Uterus (tissue), 4 donors: ENCODE data around the gene CRACR2A. TPM values are rescaled to one million over a fixed set of nuclear protein-coding genes. Genes with fewer than 3 reads are reported as not detected.

Source experiments
- DNase-seq, 2 donors: peaks; one replicate each; pipeline ENCODE4 v3.0.0-alpha.2; 2019 to 2020
- H3K27ac ChIP-seq, 2 donors: fragments of 200-600 bp; sonication (generic); 1 replicate in 1 of 2; 2 replicates in 1 of 2; pipeline ENCODE4 v1.5.1; 2016 to 2018
- H3K27me3 ChIP-seq, 2 donors: fragments of 200-600 bp; sonication (generic); one replicate each; pipeline ENCODE4 v1.5.1; 2018 to 2019; ENCODE audit warnings: control low read depth in 1 of 2
- H3K36me3 ChIP-seq, 2 donors: fragments of 200-600 bp; sonication (generic); one replicate each; pipeline ENCODE4 v1.5.1; 2019; ENCODE audit warnings: control low read depth in 1 of 2
- H3K4me1 ChIP-seq, 2 donors: fragments of 200-600 bp; sonication (generic); one replicate each; pipeline ENCODE4 v1.5.1; 2018 to 2019; ENCODE audit warnings: control low read depth in 1 of 2
- H3K4me3 ChIP-seq, 2 donors: fragments of 200-600 bp; sonication (generic); 1 replicate in 1 of 2; 2 replicates in 1 of 2; pipeline ENCODE4 v1.5.1; 2018 to 2019; ENCODE audit warnings: mild to moderate bottlenecking in 1 of 2
- H3K9me3 ChIP-seq, 2 donors: fragments of 200-600 bp; sonication (generic); one replicate each; pipeline ENCODE4 v1.5.1; 2019; ENCODE audit warnings: control low read depth in 1 of 2
- CTCF ChIP-seq, 4 experiments: fragments of 200-600 bp in 2 of 4; fragments of 450-650 bp in 2 of 4; sonication (generic) in 2 of 4; IDR thresholded peaks; one replicate each; pipeline ENCODE4 v1.5.1; 2016 to 2019; ENCODE audit warnings: antibody characterized with exemption in 4 of 4, mild to moderate bottlenecking in 2 of 4, moderate library complexity in 1 of 4
- POLR2A ChIP-seq, 2 donors: fragments of 450-650 bp; IDR thresholded peaks; one replicate each; pipeline ENCODE4 v1.6.1; 2016; ENCODE audit warnings: antibody characterized with exemption in 2 of 2, mild to moderate bottlenecking in 1 of 2, moderate library complexity in 1 of 2
- intact Hi-C: fragments of 100-400 bp; cut with DNase I; formaldehyde crosslinking; loops from one replicate; pipeline ENCODE4 v1.15.1; 2023; ENCODE audit warnings: low total_unique reads
- total RNA-seq, 4 donors: library from RNA; depleted of rRNA in 3 of 4; stranded (reverse); fragments of >200 nt in 3 of 4; gene quantifications; one replicate each; pipeline versions ENCODE4 v1.1.0 to v1.2.4, GENCODE V29; 2014 to 2023
- donor health status: DM: yes; HTN: yes; CAD: no.

The CRACR2A gene
- total RNA-seq, 4 donors from 2014 or later: 0.88 to 33.6 (median 3.2) TPM

DNA sequence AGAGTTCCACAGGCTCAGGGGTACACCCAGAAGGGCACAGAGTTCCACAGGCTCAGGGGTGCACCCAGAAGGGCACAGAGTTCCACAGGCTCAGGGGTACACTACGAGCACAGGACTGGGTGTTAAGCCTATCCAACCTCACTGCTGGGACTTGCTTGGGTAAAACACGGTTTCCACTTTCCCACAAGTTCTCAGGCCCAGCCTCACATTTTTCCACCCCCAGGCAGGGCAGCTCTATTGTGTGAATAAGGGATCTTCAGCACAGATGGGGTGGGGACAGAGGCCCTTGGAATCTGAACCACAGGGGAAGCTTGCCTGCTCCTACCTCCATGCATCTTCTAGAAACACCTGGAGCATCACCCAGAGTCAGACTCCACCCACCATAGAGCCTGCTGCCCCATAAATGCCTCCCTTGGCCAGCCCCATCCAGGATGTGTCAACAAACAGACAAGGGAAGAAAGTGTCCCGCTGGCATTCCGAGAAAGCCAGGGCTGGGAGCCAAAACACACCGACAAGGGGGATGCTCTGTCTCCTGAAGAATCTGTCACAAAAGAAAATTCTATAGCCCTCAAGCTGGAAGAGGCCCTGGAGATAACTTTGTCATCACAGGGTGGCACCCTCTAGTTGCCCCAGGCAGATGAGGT lies 4.8 kb downstream of the CRACR2A start:
- no peak for DNase-seq
- H3K4me1 ChIP-seq: no peaks in the 10 kb centered on the region
- no peak for TF ChIP-seq CTCF (IDR thresholded peaks at IDR 0.05)
- TF ChIP-seq POLR2A (IDR thresholded peaks at IDR 0.05): no peak

DNA sequence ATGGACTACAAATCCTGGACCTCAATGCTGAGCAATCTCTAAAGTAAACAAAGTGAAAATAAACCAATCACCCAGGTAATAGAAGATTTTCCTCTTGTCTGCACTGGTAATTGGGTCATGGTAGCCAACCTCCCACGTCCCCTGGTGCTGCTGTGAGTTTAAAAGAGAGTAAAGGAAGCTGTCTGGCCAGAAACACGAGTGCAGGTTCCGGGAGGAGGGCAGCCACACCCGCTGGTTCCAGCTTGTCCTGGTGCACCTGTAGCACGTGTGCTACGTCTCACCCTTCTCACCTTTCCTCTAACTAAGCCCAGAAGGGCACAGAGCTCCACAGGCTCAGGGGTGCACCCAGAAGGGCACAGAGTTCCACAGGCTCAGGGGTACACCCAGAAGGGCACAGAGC lies 5.4 kb downstream of the CRACR2A start:
- Histone ChIP-seq H3K4me3 (no peak overlapping the region), H3K27me3 (no peaks in the 10 kb centered on the region), H3K4me1 (no peaks in the 10 kb centered on the region), H3K27ac (no peak overlapping the region), H3K9me3 (no peaks in the 10 kb centered on the region), H3K36me3 (no peaks in the 10 kb centered on the region)
- no peak for TF ChIP-seq CTCF (IDR thresholded peaks at IDR 0.05)
- TF ChIP-seq POLR2A (IDR thresholded peaks at IDR 0.05): no peak
- DNase-seq: no peak
- intact Hi-C loops: no loop called here

More for the DNA sequence above, 4.8 kb downstream of the CRACR2A start:
- Histone ChIP-seq H3K27me3 (no peaks in the 10 kb centered on the region), H3K9me3 (no peaks in the 10 kb centered on the region), H3K36me3 (no peaks in the 10 kb centered on the region), H3K27ac (no peak overlapping the region), H3K4me3 (no peak overlapping the region)
- intact Hi-C loops: no loop called here

- H3K36me3 ChIP-seq: no peaks in the 10 kb centered on the region
- no peaks in the 10 kb centered on the region for H3K9me3 ChIP-seq
- H3K27ac ChIP-seq: no peak overlapping the region
- intact Hi-C loops: no loop called here
- no peak for TF ChIP-seq POLR2A (IDR thresholded peaks at IDR 0.05)
- H3K4me3 ChIP-seq: no peak overlapping the region
- DNase-seq: no peak
- H3K27me3 ChIP-seq: no peaks in the 10 kb centered on the region
- H3K4me1 ChIP-seq: no peaks in the 10 kb centered on the region
Observed at GRCh38 chr12:3746758-3747157, 6.2 kb downstream of the CRACR2A start.

DNA sequence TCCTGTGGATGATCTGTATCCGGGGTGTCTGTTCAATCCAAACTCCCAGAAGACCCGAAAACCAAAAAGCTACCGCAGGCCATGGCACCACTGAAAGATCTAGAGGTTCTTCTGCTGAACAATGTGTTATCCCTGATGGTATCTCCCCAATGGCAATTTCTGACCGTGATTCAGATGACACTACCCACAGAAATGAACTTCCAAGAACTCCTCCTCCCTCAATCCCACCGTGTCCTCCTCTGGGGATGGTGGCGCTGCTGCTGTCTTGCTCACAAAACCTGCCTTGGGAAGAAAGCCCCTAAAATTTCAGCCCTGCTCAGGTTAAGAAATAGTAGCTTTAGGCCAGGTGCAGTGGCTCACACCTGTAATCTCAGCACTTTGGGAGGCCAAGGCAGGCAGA lies 7.8 kb downstream of the CRACR2A start:
- no peaks in the 10 kb centered on the region for H3K27me3 ChIP-seq
- H3K4me1 ChIP-seq: no peaks in the 10 kb centered on the region

DNA sequence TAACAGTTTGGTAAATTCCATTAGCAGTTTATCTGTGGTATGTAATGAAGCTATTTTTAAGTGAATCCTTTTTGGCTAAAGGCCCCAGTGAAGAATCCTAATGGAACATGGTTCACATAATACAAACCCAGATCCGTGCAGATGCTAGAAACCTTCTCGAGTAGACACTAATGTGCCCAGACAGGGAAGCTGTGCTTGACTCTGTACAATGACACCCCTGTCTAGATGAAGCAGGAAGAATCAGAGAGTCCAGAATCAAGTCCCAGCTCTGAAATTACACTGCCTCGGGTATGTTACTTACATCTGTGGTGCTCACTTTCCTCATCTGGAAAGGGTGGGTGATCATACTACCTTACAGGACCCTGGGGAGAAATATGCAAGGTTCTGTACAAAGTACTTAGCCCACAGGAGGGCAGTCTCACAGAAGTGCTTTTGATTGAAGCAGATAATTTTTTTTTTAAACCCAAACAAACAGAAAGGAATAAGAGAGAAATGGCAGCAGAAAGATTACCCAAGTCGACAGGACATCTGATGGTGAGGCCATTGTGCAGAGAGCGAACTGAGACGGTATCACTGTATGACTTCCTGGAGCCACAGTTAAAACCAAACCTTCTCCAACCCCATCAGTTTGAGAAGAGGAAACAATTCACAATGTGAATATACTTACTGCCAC lies 8.5 kb downstream of the CRACR2A start:
- Histone ChIP-seq H3K4me1 (no peaks in the 10 kb centered on the region), H3K36me3 (no peaks in the 10 kb centered on the region), H3K4me3 (no peak overlapping the region), H3K27me3 (no peaks in the 10 kb centered on the region), H3K9me3 (no peaks in the 10 kb centered on the region), H3K27ac (no peak overlapping the region)
- intact Hi-C loops: no loop called here
- DNase-seq: no peak
- TF ChIP-seq POLR2A (IDR thresholded peaks at IDR 0.05) (no peak), CTCF (IDR thresholded peaks at IDR 0.05) (no peak)

More for the DNA sequence above, 7.8 kb downstream of the CRACR2A start:
- no peak for DNase-seq
- Histone ChIP-seq H3K36me3 (no peaks in the 10 kb centered on the region), H3K9me3 (no peaks in the 10 kb centered on the region), H3K4me3 (no peak overlapping the region), H3K27ac (no peak overlapping the region)
- TF ChIP-seq CTCF (IDR thresholded peaks at IDR 0.05) (no peak), POLR2A (IDR thresholded peaks at IDR 0.05) (no peak)
- intact Hi-C loops: no loop called here
